HG03135 (cell line): ENCODE measurements around the gene PGD.
"Not testable (repeated sequence)": the region's sequence is repeated elsewhere in the genome, so short reads cannot be mapped to it uniquely, and the experiment has no call there.

Source experiments
- ATAC-seq: cut with Tn5 transposase; IDR thresholded peaks from one replicate; pipeline ENCODE4 v1.9.1; 2021; ENCODE audit warnings: mild to moderate bottlenecking, moderate library complexity; ENCODE audit not compliant: unreplicated experiment

The PGD gene

GRCh38 chr1:10433790-10434189, 34.9 kb downstream of the PGD start:
- ATAC-seq = no peak

DNA sequence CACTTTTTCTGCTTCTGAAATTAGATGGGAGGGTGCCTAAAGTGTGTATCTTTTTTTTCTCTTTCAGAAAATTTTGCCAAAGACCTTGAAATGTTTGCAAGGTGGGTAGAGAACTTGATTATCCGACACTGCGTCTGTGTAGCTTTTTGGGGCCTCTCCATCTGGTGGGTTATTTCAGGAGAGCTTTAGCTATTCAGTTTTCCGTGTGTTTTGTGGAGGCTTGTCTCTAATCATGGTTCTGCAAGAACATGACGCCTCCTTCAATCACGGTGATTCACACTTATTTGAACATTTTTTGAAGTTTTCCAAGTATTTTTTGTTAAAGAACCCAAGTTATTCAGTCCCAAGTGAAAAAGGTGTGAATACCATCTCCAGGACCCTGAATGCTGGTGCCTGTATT, 35.7 kb downstream of the PGD start:
- no peak for ATAC-seq

DNA sequence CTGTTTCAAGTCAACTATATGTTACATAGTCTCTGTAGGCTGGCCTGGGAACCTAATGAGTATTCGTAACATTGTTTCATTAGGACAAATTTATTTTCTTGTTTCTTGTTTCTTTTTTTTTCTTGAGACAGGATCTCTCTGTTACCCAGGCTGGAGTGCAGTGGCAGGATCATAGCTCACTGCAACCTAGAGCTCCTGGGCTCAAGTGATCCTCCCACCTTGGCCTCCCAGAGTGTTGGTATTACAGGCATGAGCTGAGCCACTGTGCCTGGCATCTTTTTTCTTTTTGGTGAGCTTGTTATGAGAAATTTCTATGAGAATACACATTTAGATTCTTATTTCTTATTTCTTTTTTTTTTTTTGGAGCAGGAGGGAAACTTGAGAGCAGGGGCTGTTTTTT, 38.2 kb downstream of the PGD start:
- no peak for ATAC-seq

DNA sequence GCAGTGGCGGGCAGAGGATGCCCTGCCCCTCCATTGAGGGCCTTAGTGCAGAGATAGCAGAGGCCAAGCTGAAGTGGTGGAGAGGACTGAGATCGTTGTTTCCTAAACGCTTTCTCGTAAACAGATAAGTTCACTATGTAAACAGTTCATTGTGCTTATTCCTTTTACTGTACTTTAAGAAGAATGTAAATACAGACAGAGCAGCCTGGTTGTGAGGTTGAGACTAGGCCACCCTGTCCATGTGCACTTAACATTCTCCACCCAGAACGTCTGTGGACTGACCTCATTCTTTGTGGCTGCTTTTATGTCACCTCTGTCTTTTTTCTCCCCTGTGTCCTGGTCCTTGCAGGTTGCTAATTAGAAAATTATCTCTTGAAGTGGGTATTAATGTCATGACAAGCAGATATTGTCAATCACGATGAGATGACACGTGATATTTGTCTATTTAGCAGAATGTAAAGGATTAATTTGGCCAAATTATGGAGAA, 39.9 kb downstream of the PGD start:
- ATAC-seq = no peak

GRCh38 chr1:10440305-10440704, 41.4 kb downstream of the PGD start:
- ATAC-seq = no peak

DNA sequence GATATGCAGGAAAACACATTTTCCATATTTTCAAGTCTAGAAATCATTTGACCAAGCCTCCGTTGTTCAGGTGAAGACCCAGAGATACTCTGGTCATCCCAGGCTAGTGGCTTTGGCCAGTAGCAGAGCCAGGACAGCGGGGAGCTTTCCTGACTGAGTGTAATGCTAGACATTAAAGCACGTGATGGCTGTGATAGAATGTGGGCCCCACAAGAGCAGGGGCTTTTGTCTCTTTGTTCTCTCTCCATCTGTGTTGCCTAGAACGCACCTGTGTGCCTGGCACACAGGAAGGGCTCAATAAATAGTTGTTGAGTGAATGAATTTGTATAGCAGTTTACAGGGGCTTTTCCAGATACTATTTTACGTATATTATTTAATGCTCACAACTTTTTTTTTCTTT, 41.9 kb downstream of the PGD start:
- ATAC-seq = no peak

DNA sequence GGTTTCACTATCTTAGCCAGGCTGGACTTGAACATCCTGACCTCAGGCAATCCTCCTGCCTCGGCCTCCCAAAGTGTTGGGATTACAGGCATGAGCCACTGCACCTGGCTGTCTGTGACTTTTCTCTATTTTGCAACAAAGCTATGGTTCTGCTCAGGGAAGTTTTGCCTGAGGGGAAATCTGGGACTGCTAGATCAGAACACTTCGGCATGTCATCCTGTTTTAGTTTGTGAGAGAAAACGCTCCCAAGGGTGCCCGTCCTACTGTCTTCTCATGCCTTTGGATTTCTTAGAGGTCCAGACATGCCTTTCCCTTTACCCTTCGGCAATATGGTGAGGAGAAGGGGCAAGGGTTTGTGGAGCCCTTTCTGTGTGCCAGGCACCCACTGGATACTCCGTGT, 45.4 kb downstream of the PGD start:
- ATAC-seq = no peak

GRCh38 chr1:10444795-10445397, 46.0 kb downstream of the PGD start:
- ATAC-seq = no peak

- no peak for ATAC-seq
Observed at GRCh38 chr1:10446790-10447422, 48.0 kb downstream of the PGD start.

- ATAC-seq = no peak
Observed at GRCh38 chr1:10449751-10450150, 50.9 kb downstream of the PGD start, which contains the start of gene CORT. Gene CORT (plus strand): TSS chr1:10450031. CDS start chr1:10450224, 193 bp downstream.

GRCh38 chr1:10450156-10450814, 51.4 kb downstream of the PGD start:
- no peak for ATAC-seq

DNA sequence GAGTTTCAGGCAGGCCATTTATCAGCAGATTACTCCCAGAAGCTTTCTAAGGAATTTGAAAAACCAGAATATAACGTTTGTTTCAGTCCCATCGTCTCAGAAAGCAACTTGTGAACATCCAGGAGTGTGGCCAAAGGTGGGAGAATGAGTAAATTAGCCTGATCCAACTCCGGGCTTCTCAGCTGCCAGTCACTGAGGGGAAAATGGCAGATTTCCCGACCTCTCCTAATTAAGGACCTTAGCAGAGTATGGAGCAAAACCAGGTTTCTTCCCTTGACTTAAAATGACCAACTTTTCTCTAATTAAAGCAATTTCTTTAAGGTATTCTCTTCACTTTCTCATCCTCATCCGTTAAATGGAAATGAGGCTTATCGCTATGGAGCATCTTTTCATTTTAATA, 52.0 kb downstream of the PGD start:
- no peak for ATAC-seq

DNA sequence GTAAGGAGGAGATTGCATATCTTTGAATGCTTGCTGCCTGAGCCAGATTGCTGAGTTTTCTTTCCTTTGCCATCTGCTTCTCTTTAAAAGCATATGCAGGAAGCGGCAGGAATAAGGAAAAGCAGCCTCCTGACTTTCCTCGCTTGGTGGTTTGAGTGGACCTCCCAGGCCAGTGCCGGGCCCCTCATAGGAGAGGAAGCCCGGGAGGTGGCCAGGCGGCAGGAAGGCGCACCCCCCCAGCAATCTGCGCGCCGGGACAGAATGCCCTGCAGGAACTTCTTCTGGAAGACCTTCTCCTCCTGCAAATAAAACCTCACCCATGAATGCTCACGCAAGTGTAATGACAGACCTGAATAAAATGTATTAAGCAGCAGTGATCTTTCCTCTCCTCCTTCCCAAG, 52.4 kb downstream of the PGD start:
- no peak for ATAC-seq

GRCh38 chr1:10456048-10456447, 57.2 kb downstream of the PGD start:
- ATAC-seq = no peak

GRCh38 chr1:10456661-10457060, 57.8 kb downstream of the PGD start:
- no peak for ATAC-seq

GRCh38 chr1:10457462-10457861, 58.6 kb downstream of the PGD start:
- ATAC-seq = not testable (repeated sequence)

GRCh38 chr1:10457875-10458274, 59.0 kb downstream of the PGD start:
- no peak for ATAC-seq

DNA sequence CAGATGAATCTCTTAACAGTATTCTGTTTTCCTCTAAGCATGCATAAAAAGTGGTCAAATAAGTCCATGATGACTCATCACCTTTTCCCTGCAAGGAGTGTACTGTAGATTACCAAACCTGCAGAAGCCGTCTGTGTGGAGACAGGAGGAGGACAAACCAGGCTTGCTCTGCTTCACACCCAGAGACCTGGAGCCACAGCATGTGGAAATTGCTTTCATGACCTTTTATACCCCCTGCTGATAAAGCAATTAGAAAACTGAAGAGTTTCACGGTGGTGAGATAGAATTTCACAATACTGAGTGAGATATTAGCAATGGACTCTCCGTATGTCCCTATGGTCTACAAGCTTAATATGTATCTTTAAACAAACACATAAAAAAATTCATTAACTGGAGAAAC, 60.3 kb downstream of the PGD start:
- ATAC-seq = no peak

DNA sequence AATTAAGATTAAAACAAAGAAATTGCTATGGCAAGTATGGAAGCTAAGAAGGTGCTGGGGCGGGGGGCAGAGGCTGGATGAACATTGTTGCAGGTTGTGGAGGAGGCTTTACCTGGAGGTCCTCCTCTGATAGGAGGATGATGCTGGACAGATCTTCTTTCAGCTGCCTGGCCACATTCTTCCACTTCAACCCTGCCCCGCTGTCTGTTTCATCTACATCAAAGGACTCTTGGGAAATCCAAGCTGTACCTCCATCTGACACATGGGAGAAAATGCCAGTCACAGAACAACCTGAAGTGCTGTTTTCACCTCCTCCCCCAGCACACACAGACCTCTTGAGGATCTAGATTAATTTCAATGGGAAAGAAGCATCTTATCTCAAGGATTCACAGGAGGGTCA, 68.2 kb downstream of the PGD start:
- ATAC-seq = no peak

DNA sequence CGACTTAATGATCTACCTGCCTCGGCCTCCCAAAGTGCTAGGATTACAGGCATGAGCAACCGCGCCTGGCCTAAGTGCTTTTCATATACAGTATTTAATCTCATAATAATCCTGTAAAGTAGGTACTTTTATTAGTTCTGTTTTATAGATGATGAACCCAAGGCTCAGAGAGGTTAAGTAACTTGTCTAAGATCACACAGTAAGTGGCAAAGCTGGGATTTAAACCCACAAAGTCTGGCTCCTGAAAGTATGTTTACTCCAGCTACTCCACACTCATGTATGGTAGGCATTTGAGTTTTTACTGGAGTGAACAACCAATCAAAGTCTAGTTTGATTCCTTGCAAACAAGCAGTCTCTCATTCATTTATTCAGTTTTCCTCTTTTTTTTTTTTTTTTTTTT, 71.2 kb downstream of the PGD start:
- no peak for ATAC-seq
